DOHH2 (cell line): ENCODE results near the gene DSCAM.

Experiments used
- H3F3A ChIP-seq: fragments of 200-600 bp; sonication (generic), shearing (Covaris generic); 2 replicates; pipeline ENCODE4 v1.6.0; 2016; ENCODE audit warnings: antibody characterized with exemption, mild to moderate bottlenecking; ENCODE audit not compliant: control insufficient read depth, insufficient read depth
- H3K27ac ChIP-seq: fragments of 200-600 bp; sonication (generic); 2 replicates; pipeline ENCODE4 v1.5.1; 2014; ENCODE audit warnings: low read depth, mild to moderate bottlenecking, low read length, moderate library complexity
- H3K27me3 ChIP-seq: fragments of 200-600 bp; sonication (generic); 2 replicates; pipeline ENCODE4 v1.6.1; 2014; ENCODE audit warnings: mild to moderate bottlenecking, low read length, mixed read lengths; ENCODE audit not compliant: control insufficient read depth
- H3K36me3 ChIP-seq: fragments of 200-600 bp; sonication (generic); 2 replicates; pipeline ENCODE4 v1.6.1; 2014; ENCODE audit warnings: mild to moderate bottlenecking, low read length, moderate library complexity, mixed read lengths; ENCODE audit not compliant: control insufficient read depth
- H3K4me1 ChIP-seq: fragments of 200-600 bp; sonication (generic); 2 replicates; pipeline ENCODE4 v1.6.1; 2014; ENCODE audit warnings: mild to moderate bottlenecking, low read length, mixed read lengths; ENCODE audit not compliant: control insufficient read depth
- H3K4me2 ChIP-seq: fragments of 200-600 bp; sonication (generic); 2 replicates; pipeline ENCODE4 v1.6.0; 2014; ENCODE audit warnings: mild to moderate bottlenecking, low read length, moderate library complexity
- H3K4me3 ChIP-seq: fragments of 200-600 bp; sonication (generic); 2 replicates; pipeline ENCODE4 v1.5.1; 2014; ENCODE audit warnings: mild to moderate bottlenecking, low read length, mixed read lengths
- H3K79me2 ChIP-seq: fragments of 200-600 bp; sonication (generic); 2 replicates; pipeline ENCODE4 v1.6.1; 2014; ENCODE audit warnings: mild to moderate bottlenecking, low read length, mixed read lengths; ENCODE audit not compliant: control insufficient read depth
- H3K9me2 ChIP-seq: fragments of 200-600 bp; sonication (generic); replicated peaks from 2 replicates; pipeline ENCODE4 v1.6.1; 2014; ENCODE audit warnings: mild to moderate bottlenecking, low read length, mixed read lengths; ENCODE audit not compliant: control insufficient read depth
- H3K9me3 ChIP-seq: fragments of 200-600 bp; sonication (generic); 2 replicates; pipeline ENCODE4 v1.6.1; 2014; ENCODE audit warnings: antibody characterized with exemption, low read length, mixed read lengths; ENCODE audit not compliant: control insufficient read depth, insufficient read depth
- H4K20me1 ChIP-seq: fragments of 200-600 bp; sonication (generic); 2 replicates; pipeline ENCODE4 v1.6.0; 2014; ENCODE audit warnings: low read depth, mild to moderate bottlenecking, antibody characterized with exemption, low read length, moderate library complexity; ENCODE audit not compliant: control insufficient read depth, insufficient read depth
- CTCF ChIP-seq: fragments of 200-600 bp; sonication (generic); IDR thresholded peaks from one replicate; pipeline ENCODE4 v1.5.1; 2014; ENCODE audit warnings: antibody characterized with exemption, mild to moderate bottlenecking, low read depth, low read length; ENCODE audit not compliant: poor library complexity, severe bottlenecking
- EZH2phosphoT487 ChIP-seq: fragments of 200-600 bp; sonication (generic); IDR thresholded peaks from 2 replicates; pipeline ENCODE4 v1.6.1; 2017; ENCODE audit warnings: borderline replicate concordance, mild to moderate bottlenecking, antibody characterized with exemption, low read length, moderate library complexity, mixed read lengths

DSCAM gene

DNA sequence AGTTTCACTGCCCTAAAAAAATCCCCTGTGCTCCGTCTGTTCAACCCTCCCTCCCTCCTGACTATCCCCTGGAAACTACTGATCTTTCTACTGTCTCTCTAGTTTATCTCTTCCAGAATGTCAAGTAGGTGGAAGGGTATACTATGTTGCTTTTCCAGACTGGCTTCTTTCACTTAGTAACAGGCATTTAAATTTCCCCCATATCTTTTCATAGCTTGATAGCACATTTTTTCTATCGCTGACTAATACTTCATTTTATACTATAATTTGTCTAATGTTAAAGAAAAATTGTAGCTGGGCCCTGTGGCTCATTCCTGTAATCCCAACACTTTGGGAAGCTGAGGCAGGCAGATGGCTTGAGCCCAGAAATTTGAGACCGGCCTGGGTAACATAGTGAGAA is 142.8 kb downstream of the DSCAM start:
- peaks cover 7% of the 10 kb centered on the region; the same call in 1 of the 2 replicates for H3K9me3 ChIP-seq
- H3K27me3 ChIP-seq = no peaks in the 10 kb centered on the region
- no peak overlapping the region for H3K4me2 ChIP-seq
- H3K27ac ChIP-seq = no peak overlapping the region
- H3F3A ChIP-seq = no peaks in the 10 kb centered on the region
- TF ChIP-seq CTCF (no peak), EZH2phosphoT487 (no peak)
- H3K9me2 ChIP-seq = no peaks in the 10 kb centered on the region
- no peaks in the 10 kb centered on the region for H3K36me3 ChIP-seq
- H3K4me1 ChIP-seq = no peaks in the 10 kb centered on the region
- H4K20me1 ChIP-seq = no peaks in the 10 kb centered on the region
- H3K79me2 ChIP-seq = no peaks in the 10 kb centered on the region
- H3K4me3 ChIP-seq = no peak overlapping the region

DNA sequence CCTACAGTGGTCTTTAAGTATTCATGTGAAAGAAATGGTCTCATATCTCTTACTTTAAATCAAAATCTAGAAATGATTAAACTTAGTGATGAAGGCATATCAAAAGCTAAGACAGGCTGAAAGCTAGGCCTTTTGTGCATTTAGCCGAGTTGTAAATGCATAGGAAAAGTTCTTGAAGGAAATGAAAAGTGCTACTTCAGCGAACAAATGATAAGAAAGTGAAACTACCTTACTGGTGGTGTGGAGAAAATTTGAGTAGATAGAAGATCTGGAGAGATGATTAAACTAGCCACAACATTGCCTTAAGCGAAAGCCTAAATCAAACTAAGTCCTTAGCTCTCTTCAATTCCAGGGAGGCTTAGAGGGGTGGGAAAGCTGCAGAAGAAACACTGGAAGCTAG is 147.6 kb downstream of the DSCAM start:
- H3F3A ChIP-seq = no peaks in the 10 kb centered on the region
- H3K27ac ChIP-seq = no peak overlapping the region
- no peaks in the 10 kb centered on the region for H4K20me1 ChIP-seq
- H3K27me3 ChIP-seq = no peaks in the 10 kb centered on the region
- no peaks in the 10 kb centered on the region for H3K4me1 ChIP-seq
- H3K4me2 ChIP-seq = no peak overlapping the region
- H3K4me3 ChIP-seq = no peak overlapping the region
- peaks cover 6% of the 10 kb centered on the region; the same call in 1 of the 2 replicates for H3K9me3 ChIP-seq
- no peaks in the 10 kb centered on the region for H3K79me2 ChIP-seq
- H3K36me3 ChIP-seq = no peaks in the 10 kb centered on the region
- H3K9me2 ChIP-seq = no peaks in the 10 kb centered on the region
- TF ChIP-seq EZH2phosphoT487 (no peak), CTCF (no peak)

- H3K27ac ChIP-seq = no peak overlapping the region
- TF ChIP-seq CTCF (no peak), EZH2phosphoT487 (no peak)
- no peaks in the 10 kb centered on the region for H3K4me1 ChIP-seq
- H3F3A ChIP-seq = no peaks in the 10 kb centered on the region
- no peaks in the 10 kb centered on the region for H4K20me1 ChIP-seq
- no peaks in the 10 kb centered on the region for H3K9me2 ChIP-seq
- H3K4me3 ChIP-seq = no peak overlapping the region
- no peaks in the 10 kb centered on the region for H3K36me3 ChIP-seq
- no peaks in the 10 kb centered on the region for H3K79me2 ChIP-seq
- peaks cover 10% of the 10 kb centered on the region; the same call in 1 of the 2 replicates for H3K9me3 ChIP-seq
- H3K27me3 ChIP-seq = no peaks in the 10 kb centered on the region
- H3K4me2 ChIP-seq = no peak overlapping the region
Measured at GRCh38 chr21:40696246-40696645, 150.7 kb downstream of the DSCAM start.

DNA sequence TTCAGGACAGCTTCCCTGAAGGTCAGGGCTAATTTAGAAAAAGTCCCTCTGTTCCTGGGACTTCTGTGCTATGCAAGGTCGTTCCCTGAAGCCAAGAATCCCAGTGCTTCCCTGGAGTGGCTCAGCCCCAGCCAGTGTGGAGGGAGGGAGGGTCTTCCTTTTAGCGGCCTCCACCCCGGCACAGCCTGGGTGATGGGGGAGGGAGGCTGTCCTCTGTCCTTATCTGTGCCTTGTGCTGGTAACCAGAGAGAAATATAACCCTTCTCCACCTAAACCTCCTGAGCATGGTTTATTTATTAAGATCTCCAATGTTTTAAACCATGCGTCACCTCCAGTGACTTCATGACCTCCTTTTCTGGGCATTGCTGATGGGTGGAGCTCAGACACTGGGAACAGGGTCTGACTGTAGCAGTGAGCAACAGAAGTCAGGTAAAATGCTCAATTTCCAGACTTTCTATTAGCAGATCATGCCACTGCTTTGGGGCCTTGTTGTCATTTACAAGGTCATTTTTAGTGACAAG is 157.1 kb downstream of the DSCAM start:
- no peak for TF ChIP-seq CTCF
- no peak for TF ChIP-seq EZH2phosphoT487
- no peaks in the 10 kb centered on the region for H3K4me1 ChIP-seq
- no peak overlapping the region for H3K4me2 ChIP-seq
- no peaks in the 10 kb centered on the region for H3K36me3 ChIP-seq
- no peaks in the 10 kb centered on the region for H3F3A ChIP-seq
- H3K27ac ChIP-seq = no peak overlapping the region
- H3K79me2 ChIP-seq = no peaks in the 10 kb centered on the region
- H3K4me3 ChIP-seq = no peak overlapping the region
- H4K20me1 ChIP-seq = no peaks in the 10 kb centered on the region
- no peaks in the 10 kb centered on the region for H3K27me3 ChIP-seq
- H3K9me2 ChIP-seq = no peaks in the 10 kb centered on the region
- H3K9me3 ChIP-seq = peaks cover 11% of the 10 kb centered on the region; the same call in 1 of the 2 replicates
